GM19395 (cell line): Measurements from ENCODE around the gene SLC2A4.
"Not testable (repeated sequence)": the region's sequence is repeated elsewhere in the genome, so short reads cannot be mapped to it uniquely, and the experiment has no call there.

Experiments
- ATAC-seq: cut with Tn5 transposase; IDR thresholded peaks from one replicate; pipeline ENCODE4 v1.9.1; 2021; ENCODE audit warnings: mild to moderate bottlenecking, moderate library complexity; ENCODE audit not compliant: unreplicated experiment

SLC2A4 gene

GRCh38 chr17:7322520-7323194 lies 41.1 kb downstream of the SLC2A4 start:
- no peak for ATAC-seq

- ATAC-seq: no peak
These were observed 42.4 kb downstream of the SLC2A4 start for GRCh38 chr17:7323731-7324437.

- no peak for ATAC-seq
These were observed 42.9 kb downstream of the SLC2A4 start for GRCh38 chr17:7324438-7324779.

GRCh38 chr17:7325031-7325528 lies 43.6 kb downstream of the SLC2A4 start:
- no peak for ATAC-seq

DNA sequence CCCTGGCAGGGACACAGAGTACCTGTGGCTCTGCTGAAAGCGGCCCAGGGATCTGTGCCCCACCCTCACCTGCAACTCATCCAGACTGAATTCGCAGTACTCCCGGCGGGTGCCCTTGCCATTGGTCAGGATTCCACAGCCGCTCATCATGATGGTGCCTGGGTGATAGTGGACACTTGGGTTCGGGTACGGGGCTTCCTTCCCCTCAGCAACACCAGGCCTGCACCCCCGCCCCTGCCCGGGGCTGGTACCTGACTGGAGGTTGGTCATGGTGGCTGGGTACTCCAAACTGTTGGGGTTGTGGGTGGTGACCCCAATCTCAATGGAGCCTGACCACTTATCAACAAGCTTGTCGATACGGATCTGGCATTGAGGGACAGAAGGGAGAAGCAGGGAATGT lies 44.7 kb downstream of the SLC2A4 start:
- no peak for ATAC-seq

DNA sequence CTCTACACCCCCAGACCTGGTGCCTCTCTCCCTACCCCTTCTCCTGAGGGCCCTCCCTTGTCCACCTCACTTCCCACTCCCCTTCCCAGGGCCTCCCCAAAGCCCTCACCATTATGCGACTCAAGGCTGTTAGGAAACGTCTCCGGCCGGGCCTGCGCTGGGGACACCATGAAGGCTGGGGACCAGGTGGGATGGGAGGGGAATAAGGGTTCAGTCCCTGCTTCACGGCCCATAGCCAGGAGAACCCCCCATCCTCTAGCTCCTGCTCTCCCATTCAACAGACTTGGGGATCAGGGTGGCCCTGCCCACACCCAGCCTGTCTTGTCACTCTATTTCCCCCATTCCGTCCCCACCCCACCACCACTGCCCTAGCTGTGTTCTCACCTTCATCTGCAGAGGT lies 45.5 kb downstream of the SLC2A4 start:
- ATAC-seq: no peak

- ATAC-seq: no peak
These were observed 46.0 kb downstream of the SLC2A4 start for GRCh38 chr17:7327501-7327900.

GRCh38 chr17:7328009-7328408 lies 46.5 kb downstream of the SLC2A4 start:
- no peak for ATAC-seq

- ATAC-seq: peak; percentile 13
These were observed 47.4 kb downstream of the SLC2A4 start, which contains the start of gene NEURL4 for GRCh38 chr17:7328840-7329373. Gene NEURL4, minus strand, starts transcription at chr17:7329335. Its CDS starts 23 bp downstream, at chr17:7329312.

GRCh38 chr17:7329374-7329996 lies 48.0 kb downstream of the SLC2A4 start:
- ATAC-seq: peak; percentile 59

- peak; percentile 45 for ATAC-seq
These were observed 48.6 kb downstream of the SLC2A4 start for GRCh38 chr17:7329997-7330637.

- ATAC-seq: no peak
These were observed 49.1 kb downstream of the SLC2A4 start for GRCh38 chr17:7330638-7331015.

GRCh38 chr17:7332111-7332510 lies 50.6 kb downstream of the SLC2A4 start:
- no peak for ATAC-seq

DNA sequence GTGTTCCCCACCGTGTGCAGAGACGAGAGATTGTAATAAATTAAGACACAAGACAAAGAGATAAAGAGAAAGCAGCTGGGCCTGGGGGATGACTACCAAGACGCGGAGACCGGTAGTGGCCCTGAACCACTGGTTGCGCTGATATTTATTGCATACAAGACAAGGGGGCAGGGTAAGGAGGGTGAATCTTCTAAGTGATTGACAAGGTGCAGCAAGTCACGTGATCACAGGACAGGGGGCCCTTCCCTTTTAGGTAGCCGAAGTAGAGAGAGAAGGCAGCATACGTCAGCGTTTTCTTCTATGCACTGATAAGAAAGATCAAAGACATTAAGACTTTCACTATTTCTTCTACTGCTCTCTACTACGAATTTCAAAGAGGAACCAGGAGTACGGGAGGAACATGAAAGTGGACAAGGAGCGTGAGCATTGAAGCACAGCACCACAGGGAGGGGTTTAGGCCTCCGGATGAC lies 51.1 kb downstream of the SLC2A4 start:
- ATAC-seq: not testable (repeated sequence)

DNA sequence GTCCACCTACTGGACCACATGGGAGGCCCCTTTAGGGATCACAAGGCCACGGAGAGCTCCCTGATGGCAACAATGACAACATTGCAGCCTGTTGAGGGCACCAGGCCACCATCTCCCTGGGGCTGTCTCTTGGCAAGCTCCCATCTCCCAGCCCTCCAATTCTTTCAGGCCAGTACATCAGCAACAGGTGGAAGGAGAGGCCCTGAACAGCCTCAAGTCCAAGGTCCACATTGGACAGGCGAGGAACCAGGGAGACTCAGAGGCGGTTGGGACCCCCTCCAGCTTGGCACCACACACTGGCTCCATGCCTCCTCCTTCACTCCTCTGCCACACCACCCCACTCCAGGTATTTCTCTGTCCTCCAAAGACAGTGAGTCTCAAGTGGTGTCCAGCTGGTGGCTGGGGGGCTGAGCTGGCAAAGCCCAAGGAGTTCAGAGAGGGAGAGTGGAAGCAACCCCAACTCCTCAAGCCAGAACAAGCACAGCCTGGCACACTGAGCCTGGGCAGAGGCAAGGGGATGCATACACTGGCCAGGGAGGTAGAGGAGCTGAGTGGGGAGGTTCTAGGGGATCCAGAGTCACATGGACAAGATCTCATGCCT lies 53.5 kb downstream of the SLC2A4 start:
- no peak for ATAC-seq

GRCh38 chr17:7335765-7336164 lies 54.2 kb downstream of the SLC2A4 start:
- not testable (repeated sequence) for ATAC-seq

GRCh38 chr17:7336240-7337175 lies 55.0 kb downstream of the SLC2A4 start, which contains the start of gene ACAP1:
Gene ACAP1, plus strand, starts transcription at chr17:7336529. Its CDS starts 206 bp downstream, at chr17:7336735.
- ATAC-seq: no peak

DNA sequence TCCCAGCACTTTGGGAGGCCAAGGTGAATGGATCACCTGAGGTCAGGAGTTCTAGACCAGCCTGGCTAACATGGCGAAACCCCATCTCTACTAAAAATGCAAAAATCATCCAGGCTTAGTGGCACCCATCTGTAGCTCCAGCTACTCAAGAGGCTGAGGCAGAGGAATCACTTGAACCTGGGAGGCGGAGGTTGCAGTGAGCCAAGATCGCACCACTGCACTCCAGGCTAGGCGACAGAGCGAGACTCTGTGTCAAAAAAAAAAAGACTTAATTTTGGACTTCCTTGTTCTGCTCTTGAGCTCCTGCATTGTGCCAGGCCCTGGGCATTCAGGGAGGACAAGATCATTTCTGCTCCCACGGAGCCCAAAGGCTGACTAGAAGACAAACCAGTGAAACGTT lies 56.1 kb downstream of the SLC2A4 start:
- not testable (repeated sequence) for ATAC-seq
